Trophoblast cell (in vitro differentiated cells and primary cell): ENCODE data around the gene ENAH.
"Not testable (repeated sequence)": the region's sequence is repeated elsewhere in the genome, so short reads cannot be mapped to it uniquely, and the experiment has no call there.

ENCODE experiments used
- DNase-seq, 2 donors: peaks; one replicate each; pipeline ENCODE4 v3.0.0-alpha.2; 2016
- H2AFZ ChIP-seq: 2 replicates; pipeline ENCODE4 v1.6.1; 2013; ENCODE audit warnings: low read length, moderate library complexity, mild to moderate bottlenecking; ENCODE audit not compliant: insufficient read depth, poor library complexity
- H2AK5ac ChIP-seq: 2 replicates; pipeline ENCODE4 v1.6.1; 2013; ENCODE audit warnings: mild to moderate bottlenecking, low read length
- H2BK120ac ChIP-seq: 2 replicates; pipeline ENCODE4 v1.6.1; 2013; ENCODE audit warnings: low read length, mild to moderate bottlenecking, moderate library complexity; ENCODE audit not compliant: insufficient read depth, poor library complexity
- H2BK12ac ChIP-seq: 2 replicates; pipeline ENCODE4 v1.6.1; 2013; ENCODE audit warnings: mild to moderate bottlenecking, low read length, moderate library complexity
- H2BK5ac ChIP-seq: 2 replicates; pipeline ENCODE4 v1.6.1; 2013; ENCODE audit warnings: low read length, low read depth, moderate library complexity, mild to moderate bottlenecking; ENCODE audit not compliant: poor library complexity
- H3K14ac ChIP-seq: 2 replicates; pipeline ENCODE4 v1.6.1; 2013; ENCODE audit warnings: mild to moderate bottlenecking, low read length
- H3K18ac ChIP-seq: 2 replicates; pipeline ENCODE4 v1.6.1; 2013; ENCODE audit warnings: mild to moderate bottlenecking, low read length
- H3K23ac ChIP-seq: 2 replicates; pipeline ENCODE4 v1.6.1; 2013; ENCODE audit warnings: low read length
- H3K27ac ChIP-seq: 2 replicates; pipeline ENCODE4 v1.5.1; 2013; ENCODE audit warnings: low read depth, mild to moderate bottlenecking, inconsistent platforms, low read length, moderate library complexity
- H3K27me3 ChIP-seq: 2 replicates; pipeline ENCODE4 v1.6.1; 2013; ENCODE audit warnings: inconsistent platforms, mild to moderate bottlenecking, low read length, moderate library complexity; ENCODE audit not compliant: insufficient read depth
- H3K36me3 ChIP-seq, 2 experiments: 1 replicate in 1 of 2; 2 replicates in 1 of 2; pipeline ENCODE4 v1.6.1; 2013; ENCODE audit warnings: low read length in 2 of 2, mild to moderate bottlenecking in 2 of 2, moderate library complexity in 1 of 2; ENCODE audit not compliant: insufficient read depth in 2 of 2, control insufficient read depth in 1 of 2
- H3K4ac ChIP-seq: 2 replicates; pipeline ENCODE4 v1.6.1; 2013; ENCODE audit warnings: low read depth, mild to moderate bottlenecking, low read length, moderate library complexity
- H3K4me1 ChIP-seq, 2 experiments: 1 replicate in 1 of 2; 2 replicates in 1 of 2; pipeline ENCODE4 v1.6.1; 2013; ENCODE audit warnings: low read length in 2 of 2, mild to moderate bottlenecking in 2 of 2, moderate library complexity in 1 of 2; ENCODE audit not compliant: insufficient read depth in 2 of 2, control insufficient read depth in 1 of 2
- H3K4me2 ChIP-seq: 2 replicates; pipeline ENCODE4 v1.6.1; 2013; ENCODE audit warnings: inconsistent platforms, mild to moderate bottlenecking, low read length, moderate library complexity
- H3K4me3 ChIP-seq: 2 replicates; pipeline ENCODE4 v1.5.1; 2013; ENCODE audit warnings: mild to moderate bottlenecking, low read depth, low read length, inconsistent platforms
- H3K79me1 ChIP-seq: one replicate; pipeline ENCODE4 v1.6.1; 2013; ENCODE audit warnings: low read length
- H3K79me2 ChIP-seq: 2 replicates; pipeline ENCODE4 v1.6.1; 2013; ENCODE audit warnings: low read length, mild to moderate bottlenecking; ENCODE audit not compliant: control insufficient read depth, insufficient read depth, poor library complexity
- H3K9ac ChIP-seq: 2 replicates; pipeline ENCODE4 v1.6.1; 2013; ENCODE audit warnings: mild to moderate bottlenecking, low read length
- H3K9me3 ChIP-seq: 2 replicates; pipeline ENCODE4 v1.6.1; 2013; ENCODE audit warnings: low read depth, mild to moderate bottlenecking, control low read depth, inconsistent platforms, low read length; ENCODE audit not compliant: insufficient read depth
- H4K12ac ChIP-seq: 2 replicates; pipeline ENCODE4 v1.6.1; 2013; ENCODE audit warnings: low read depth, mild to moderate bottlenecking, low read length, moderate library complexity
- H4K8ac ChIP-seq: 2 replicates; pipeline ENCODE4 v1.6.1; 2013; ENCODE audit warnings: low read depth, mild to moderate bottlenecking, low read length, moderate library complexity
- H4K91ac ChIP-seq: one replicate; pipeline ENCODE4 v1.6.1; 2013; ENCODE audit warnings: low read depth, mild to moderate bottlenecking, low read length, moderate library complexity
- WGBS: extraction: QIAGEN DNeasy Blood & Tissue Kit; methylation state at CpG from one replicate; pipeline ENCODE4 v1.1.7; 2013; ENCODE audit warnings: missing lambda C conversion rate; ENCODE audit not compliant: insufficient read length, insufficient coverage; ENCODE audit errors: extremely low coverage; 5-methylcytosine and 5-hydroxymethylcytosine counted together

The ENAH gene

DNA sequence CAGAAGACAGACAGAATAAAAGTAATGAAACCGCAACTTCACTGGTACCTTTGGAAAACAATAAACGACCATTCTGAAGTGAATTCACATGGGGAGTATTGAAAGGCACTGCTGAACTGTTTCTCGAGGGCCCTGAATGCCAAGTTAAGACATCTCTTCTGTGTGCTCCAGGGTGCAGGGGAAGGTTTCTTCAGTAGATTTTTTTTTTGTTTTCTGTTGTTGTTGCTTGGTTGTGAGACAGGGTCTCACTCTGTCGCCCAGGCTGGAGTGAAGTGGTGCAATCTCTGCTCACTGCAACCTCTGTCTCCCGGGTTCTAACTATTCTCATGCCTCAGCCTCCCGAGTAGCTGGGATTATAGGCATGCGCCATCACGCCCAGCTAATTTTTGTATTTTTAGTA is 15.9 kb downstream of the ENAH start:
- not testable (repeated sequence) for H3K27me3 ChIP-seq, H2AK5ac ChIP-seq, H3K14ac ChIP-seq, H4K8ac ChIP-seq, H2AFZ ChIP-seq, H3K36me3 ChIP-seq, H3K27ac ChIP-seq, H2BK5ac ChIP-seq, H3K23ac ChIP-seq, H3K9ac ChIP-seq, H3K4me3 ChIP-seq, DNase-seq, H2BK12ac ChIP-seq, H2BK120ac ChIP-seq, H3K79me1 ChIP-seq, H3K9me3 ChIP-seq, H3K4me2 ChIP-seq, H4K91ac ChIP-seq, H4K12ac ChIP-seq, H3K18ac ChIP-seq, H3K4me1 ChIP-seq
- Histone ChIP-seq H3K4ac (peak overlapping the region; percentile 86), H3K79me2 (peaks cover 12% of the 10 kb centered on the region)
- no CpG with 5 or more reads among the region's 8 CpGs for WGBS

- Histone ChIP-seq H3K9ac (no peak overlapping the region), H2BK5ac (no peak overlapping the region), H3K27me3 (no peaks in the 10 kb centered on the region), H4K12ac (no peak overlapping the region), H2BK12ac (no peak overlapping the region), H4K8ac (no peak overlapping the region), H3K36me3 (peaks cover 2% of the 10 kb centered on the region in 2 experiments), H3K18ac (no peak overlapping the region), H3K9me3 (no peaks in the 10 kb centered on the region), H2BK120ac (no peak overlapping the region), H2AK5ac (no peak overlapping the region), H3K4ac (peak overlapping the region; percentile 83), H2AFZ (no peak overlapping the region), H3K14ac (no peak overlapping the region), H3K4me3 (no peak overlapping the region), H3K4me1 (peaks cover 0 to 4% of the 10 kb centered on the region in 2 experiments), H3K79me1 (no peaks in the 10 kb centered on the region), H3K4me2 (no peak overlapping the region), H3K27ac (no peak overlapping the region), H4K91ac (no peak overlapping the region), H3K79me2 (peaks cover 12% of the 10 kb centered on the region), H3K23ac (no peak overlapping the region)
- no peak for DNase-seq
These were observed 17.3 kb downstream of the ENAH start for GRCh38 chr1:225635649-225636048.

- not testable (repeated sequence) for H3K14ac ChIP-seq, H2BK120ac ChIP-seq, H4K8ac ChIP-seq, H3K9ac ChIP-seq, H3K27me3 ChIP-seq, H3K4me1 ChIP-seq, H3K79me2 ChIP-seq, H4K12ac ChIP-seq, H2AK5ac ChIP-seq, H3K79me1 ChIP-seq, H2BK5ac ChIP-seq, H3K4me2 ChIP-seq, H2BK12ac ChIP-seq, H4K91ac ChIP-seq, H3K18ac ChIP-seq, H2AFZ ChIP-seq, H3K36me3 ChIP-seq, H3K4me3 ChIP-seq, H3K27ac ChIP-seq, H3K9me3 ChIP-seq, H3K23ac ChIP-seq, DNase-seq
- WGBS, result no CpG with 5 or more reads among the region's 4 CpGs
- H3K4ac ChIP-seq, result peak overlapping the region; percentile 6
These were observed 20.1 kb downstream of the ENAH start for GRCh38 chr1:225632836-225633235.

GRCh38 chr1:225631021-225631663 is 21.8 kb downstream of the ENAH start:
- Histone ChIP-seq H3K27ac (no peak overlapping the region), H3K79me1 (no peaks in the 10 kb centered on the region), H3K79me2 (peaks cover 6% of the 10 kb centered on the region), H3K14ac (no peak overlapping the region), H3K4me1 (peaks cover 0 to 6% of the 10 kb centered on the region in 2 experiments), H3K27me3 (no peaks in the 10 kb centered on the region), H4K91ac (no peak overlapping the region), H3K4me3 (no peak overlapping the region), H2BK5ac (no peak overlapping the region), H2BK12ac (no peak overlapping the region), H3K4me2 (no peak overlapping the region), H3K9ac (no peak overlapping the region), H2BK120ac (no peak overlapping the region), H2AFZ (no peak overlapping the region), H2AK5ac (no peak overlapping the region), H4K8ac (no peak overlapping the region), H4K12ac (no peak overlapping the region), H3K9me3 (no peaks in the 10 kb centered on the region), H3K18ac (no peak overlapping the region), H3K23ac (no peak overlapping the region), H3K36me3 (no peaks in the 10 kb centered on the region), H3K4ac (peak overlapping the region; percentile 79)
- no peak for DNase-seq
- no CpG with 5 or more reads among the region's 6 CpGs for WGBS
